H9 (cell line): Measurements from ENCODE around the gene MYO10. TPM values are rescaled to one million over a fixed set of nuclear protein-coding genes. Genes with fewer than 3 reads are reported as not detected.

Source experiments
- DNase-seq: peaks from one replicate; pipeline ENCODE4 v3.0.0-alpha.2; 2017
- H2AFZ ChIP-seq: one replicate; pipeline ENCODE4 v1.6.1; 2013; ENCODE audit warnings: mild to moderate bottlenecking, low read length, control low read depth, moderate library complexity
- H2AK5ac ChIP-seq: 2 replicates; pipeline ENCODE4 v1.6.1; 2013; ENCODE audit warnings: low read length, control low read depth, mixed read lengths; ENCODE audit not compliant: insufficient read length
- H2BK120ac ChIP-seq: one replicate; pipeline ENCODE4 v1.6.1; 2013; ENCODE audit warnings: low read depth, mild to moderate bottlenecking, low read length, control low read depth, inconsistent platforms; ENCODE audit not compliant: poor library complexity, severe bottlenecking
- H2BK12ac ChIP-seq: 2 replicates; pipeline ENCODE4 v1.6.1; 2013; ENCODE audit warnings: low read length, control low read depth, mixed read lengths, low read depth; ENCODE audit not compliant: insufficient read length
- H2BK15ac ChIP-seq: 2 replicates; pipeline ENCODE4 v1.6.1; 2013; ENCODE audit warnings: low read depth, low read length, control low read depth
- H2BK20ac ChIP-seq: one replicate; pipeline ENCODE4 v1.6.1; 2013; ENCODE audit warnings: low read depth, mild to moderate bottlenecking, low read length, control low read depth, inconsistent platforms; ENCODE audit not compliant: poor library complexity, severe bottlenecking
- H2BK5ac ChIP-seq: 2 replicates; pipeline ENCODE4 v1.6.1; 2013; ENCODE audit warnings: low read length, control low read depth, mixed read lengths; ENCODE audit not compliant: insufficient read length
- H3K14ac ChIP-seq: 2 replicates; pipeline ENCODE4 v1.6.1; 2013; ENCODE audit warnings: low read length, control low read depth; ENCODE audit not compliant: insufficient read depth
- H3K18ac ChIP-seq: 2 replicates; pipeline ENCODE4 v1.6.1; 2013; ENCODE audit warnings: low read depth, mild to moderate bottlenecking, mixed read lengths, low read length, control low read depth; ENCODE audit not compliant: insufficient read length
- H3K23ac ChIP-seq: 2 replicates; pipeline ENCODE4 v1.6.1; 2013; ENCODE audit warnings: low read length, control low read depth, mixed read lengths, low read depth; ENCODE audit not compliant: insufficient read length
- H3K23me2 ChIP-seq: 2 replicates; pipeline ENCODE4 v1.6.1; 2013; ENCODE audit warnings: low read depth, mild to moderate bottlenecking, mixed read lengths, low read length, control low read depth; ENCODE audit not compliant: insufficient read length, poor library complexity, severe bottlenecking
- H3K27ac ChIP-seq: 2 replicates; pipeline ENCODE4 v1.5.1; 2013; ENCODE audit warnings: low read length, control low read depth, mixed read lengths, low read depth; ENCODE audit not compliant: insufficient read length
- H3K27me3 ChIP-seq: 2 replicates; pipeline ENCODE4 v1.6.1; 2013; ENCODE audit warnings: low read length, control low read depth, inconsistent platforms; ENCODE audit not compliant: insufficient read depth
- H3K4ac ChIP-seq: 2 replicates; pipeline ENCODE4 v1.6.1; 2013; ENCODE audit warnings: low read depth, mild to moderate bottlenecking, control low read depth, inconsistent platforms, low read length, moderate library complexity
- H3K4me1 ChIP-seq: 2 replicates; pipeline ENCODE4 v1.6.1; 2013; ENCODE audit warnings: low read length, control low read depth, inconsistent platforms; ENCODE audit not compliant: insufficient read depth
- H3K4me2 ChIP-seq: 2 replicates; pipeline ENCODE4 v1.6.1; 2013; ENCODE audit warnings: low read length, control low read depth, mixed read lengths; ENCODE audit not compliant: insufficient read length, insufficient read depth
- H3K56ac ChIP-seq: 2 replicates; pipeline ENCODE4 v1.6.1; 2013; ENCODE audit warnings: low read depth, mild to moderate bottlenecking, mixed read lengths, low read length, control low read depth; ENCODE audit not compliant: insufficient read length
- H3K79me1 ChIP-seq: 2 replicates; pipeline ENCODE4 v1.6.1; 2013; ENCODE audit warnings: low read depth, mild to moderate bottlenecking, moderate library complexity, low read length, control low read depth, inconsistent platforms; ENCODE audit not compliant: insufficient read depth, poor library complexity, severe bottlenecking
- H3K79me2 ChIP-seq: 2 replicates; pipeline ENCODE4 v1.6.1; 2013; ENCODE audit warnings: low read length, control low read depth, inconsistent platforms; ENCODE audit not compliant: insufficient read depth
- H3K9ac ChIP-seq: 2 replicates; pipeline ENCODE4 v1.6.1; 2013; ENCODE audit warnings: low read length, control low read depth, mixed read lengths; ENCODE audit not compliant: insufficient read length; ENCODE audit errors: extremely low read depth
- H3K9me3 ChIP-seq: one replicate; pipeline ENCODE4 v1.6.1; 2013; ENCODE audit warnings: low read depth, low read length, inconsistent platforms; ENCODE audit not compliant: control insufficient read depth
- H3T11ph ChIP-seq: one replicate; pipeline ENCODE4 v1.6.1; 2013; ENCODE audit warnings: mild to moderate bottlenecking, low read length, control low read depth, inconsistent platforms
- H4K20me1 ChIP-seq: one replicate; pipeline ENCODE4 v1.6.1; 2013; ENCODE audit not compliant: control insufficient read depth, insufficient read length, insufficient read depth
- H4K5ac ChIP-seq: 2 replicates; pipeline ENCODE4 v1.6.1; 2013; ENCODE audit warnings: low read depth, mild to moderate bottlenecking, mixed read lengths, low read length, control low read depth; ENCODE audit not compliant: insufficient read length
- H4K8ac ChIP-seq: replicated peaks from 2 replicates; pipeline ENCODE4 v1.6.1; 2013; ENCODE audit warnings: low read length, control low read depth, mixed read lengths, low read depth; ENCODE audit not compliant: insufficient read length
- H4K91ac ChIP-seq: 2 replicates; pipeline ENCODE4 v1.6.1; 2013; ENCODE audit warnings: low read depth, mild to moderate bottlenecking, moderate library complexity, mixed read lengths, low read length, control low read depth; ENCODE audit not compliant: insufficient read length
- H3K27ac Mint-ChIP-seq, 3 experiments: 2 replicates in 2 of 3; 3 replicates in 1 of 3; pipeline ENCODE4 v1.8.0; 2020 to 2021; ENCODE audit warnings: mixed read lengths in 3 of 3, mild to moderate bottlenecking in 1 of 3, moderate library complexity in 1 of 3
- H3K27me3 Mint-ChIP-seq: 2 replicates; pipeline ENCODE4 v1.8.0; 2021; ENCODE audit warnings: low read depth, mild to moderate bottlenecking, moderate library complexity, mixed read lengths
- H3K36me3 Mint-ChIP-seq, 3 experiments: 2 replicates in 2 of 3; 3 replicates in 1 of 3; pipeline ENCODE4 v1.8.0; 2020 to 2021; ENCODE audit warnings: low read depth in 3 of 3, mixed read lengths in 3 of 3; ENCODE audit not compliant: insufficient read depth in 1 of 3
- H3K4me1 Mint-ChIP-seq, 2 experiments: 2 replicates each; pipeline ENCODE4 v1.8.0; 2020; ENCODE audit warnings: mixed read lengths in 2 of 2
- H3K4me3 Mint-ChIP-seq, 2 experiments: 2 replicates in 1 of 2; 3 replicates in 1 of 2; pipeline ENCODE4 v1.8.0; 2020 to 2021; ENCODE audit warnings: mild to moderate bottlenecking in 2 of 2, mixed read lengths in 2 of 2, moderate library complexity in 1 of 2
- H3K9me3 Mint-ChIP-seq, 2 experiments: 2 replicates in 1 of 2; 3 replicates in 1 of 2; pipeline ENCODE4 v1.8.0; 2020; ENCODE audit warnings: mild to moderate bottlenecking in 2 of 2, mixed read lengths in 2 of 2, moderate library complexity in 1 of 2
- CTCF ChIP-seq: fragments of 200-600 bp; sonication (generic); conservative IDR thresholded peaks from 3 replicates; pipeline ENCODE4 v1.8.0; 2021; ENCODE audit warnings: antibody characterized with exemption, mild to moderate bottlenecking
- WGBS: extraction: QIAGEN DNeasy Blood & Tissue Kit; methylation state at CpG from one replicate; pipeline ENCODE4 v1.1.7; 2013; ENCODE audit warnings: missing lambda C conversion rate, low lambda C conversion rate, mixed read lengths; ENCODE audit not compliant: insufficient read length; ENCODE audit errors: extremely low coverage; 5-methylcytosine and 5-hydroxymethylcytosine counted together
- total RNA-seq: library from RNA; stranded (reverse); gene quantifications from 2 replicates; pipeline ENCODE4 v1.2.1, GENCODE V29; 2021

The MYO10 gene
- total RNA-seq, 1 experiment from 2014 or later: 127 TPM

- no peak overlapping the region for H3K23ac ChIP-seq
- no peak overlapping the region for H3T11ph ChIP-seq
- H2AK5ac ChIP-seq: no peak overlapping the region
- no peak overlapping the region for H3K27ac ChIP-seq
- no peak for DNase-seq
- no peak for TF ChIP-seq CTCF
- no peak overlapping the region for H2AFZ ChIP-seq
- no peak overlapping the region for H3K56ac ChIP-seq
- no peak overlapping the region for H2BK20ac ChIP-seq
- Mint-ChIP-seq H3K36me3 (no peaks in the 10 kb centered on the region), H3K27me3 (no peaks in the 10 kb centered on the region), H3K9me3 (0 out of 5 replicates have a peak, but pooled peaks cover 0 to 1% of the 10 kb centered on the region in 2 experiments), H3K4me3 (no peak overlapping the region), H3K27ac (peak overlapping the region in 2 of 3 experiments; percentile 1 to 42; a peak in 2 of 7 replicates), H3K4me1 (peaks cover 17 to 23% of the 10 kb centered on the region in 2 experiments)
- no peaks in the 10 kb centered on the region for H3K9me3 ChIP-seq
- H2BK15ac ChIP-seq: no peak overlapping the region
- no peak overlapping the region for H2BK12ac ChIP-seq
- H3K9ac ChIP-seq: no peak overlapping the region
- no peaks in the 10 kb centered on the region for H3K23me2 ChIP-seq
- no peaks in the 10 kb centered on the region for H3K79me2 ChIP-seq
- no peak overlapping the region for H2BK5ac ChIP-seq
- no peak overlapping the region for H3K4ac ChIP-seq
- no peaks in the 10 kb centered on the region for H3K27me3 ChIP-seq
- H3K79me1 ChIP-seq: peaks cover 2% of the 10 kb centered on the region
- no peak overlapping the region for H3K18ac ChIP-seq
- H2BK120ac ChIP-seq: no peak overlapping the region
- H4K91ac ChIP-seq: no peak overlapping the region
- no CpG with 5 or more reads among the region's 9 CpGs for WGBS
- no peak overlapping the region for H3K4me2 ChIP-seq
- H4K8ac ChIP-seq: no peak overlapping the region
- H4K20me1 ChIP-seq: no peaks in the 10 kb centered on the region
- H3K4me1 ChIP-seq: peaks cover 3% of the 10 kb centered on the region; the same call in 1 of the 2 replicates
- H3K14ac ChIP-seq: no peak overlapping the region
- no peak overlapping the region for H4K5ac ChIP-seq
Measured at GRCh38 chr5:16803831-16804230, 132.3 kb downstream of the MYO10 start.
